IMR-90 (cell line): Measurements from ENCODE around the gene TMSB10. TPM values are rescaled to one million over a fixed set of nuclear protein-coding genes. Genes with fewer than 3 reads are reported as not detected.
A peak's percentile ranks its signal among the peaks of the same experiment; 100 is the strongest.

Source experiments
- ATAC-seq: fragments of 200-7000 bp; cut with Tn5 transposase; 2 replicates; pipeline ENCODE4 v1.9.1; 2020; ENCODE audit warnings: low read depth, mild to moderate bottlenecking, moderate library complexity
- BruUV-seq: library from RNA; stranded (reverse); fragments of 400-500 nt; replicated peaks from 2 replicates; lab custom pipeline; 2021; lab: Mats Ljungman, UMichigan
- CTCF ChIA-PET: fragments of 300-600 bp; formaldehyde crosslinking; extraction: SDS; loops from one replicate; lab custom pipeline; 2021; ENCODE audit warnings: antibody characterized with exemption; lab: Yijun Ruan, JAX
- POLR2A ChIA-PET: fragments of 300-600 bp; sonication (Branson Sonifier 250); formaldehyde crosslinking; loops from one replicate; lab custom pipeline; 2022; ENCODE audit warnings: antibody characterized with exemption; ENCODE audit not compliant: unreplicated experiment; lab: Charles Lee
- DNase-seq: peaks from one replicate; pipeline ENCODE4 v3.0.0; 2013
- H2AFZ ChIP-seq: replicated peaks from 2 replicates; pipeline ENCODE3; 2013; ENCODE audit warnings: low read length, mild to moderate bottlenecking; ENCODE audit not compliant: poor library complexity
- H2AK5ac ChIP-seq: 2 replicates; pipeline ENCODE4 v1.6.1; 2013; ENCODE audit warnings: low read depth, low read length, inconsistent platforms
- H2AK9ac ChIP-seq: replicated peaks from 2 replicates; pipeline ENCODE3; 2013; ENCODE audit warnings: mild to moderate bottlenecking, low read depth, low read length, moderate library complexity; ENCODE audit not compliant: poor library complexity
- H2BK120ac ChIP-seq: 2 replicates; pipeline ENCODE4 v1.6.1; 2013; ENCODE audit warnings: low read depth, low read length, inconsistent platforms
- H2BK15ac ChIP-seq: 3 replicates; pipeline ENCODE4 v1.6.1; 2013; ENCODE audit warnings: low read depth, low read length, inconsistent platforms
- H2BK20ac ChIP-seq: 2 replicates; pipeline ENCODE4 v1.6.1; 2013; ENCODE audit warnings: low read depth, mild to moderate bottlenecking, inconsistent platforms, low read length, moderate library complexity
- H2BK5ac ChIP-seq: 2 replicates; pipeline ENCODE4 v1.6.1; 2013; ENCODE audit warnings: mild to moderate bottlenecking, low read depth, low read length, inconsistent platforms; ENCODE audit not compliant: poor library complexity, severe bottlenecking
- H3K14ac ChIP-seq: replicated peaks from 2 replicates; pipeline ENCODE4 v1.6.1; 2013; ENCODE audit warnings: low read depth, low read length, inconsistent platforms
- H3K18ac ChIP-seq: 2 replicates; pipeline ENCODE4 v1.6.1; 2013; ENCODE audit warnings: low read depth, low read length, control low read depth
- H3K23ac ChIP-seq: 2 replicates; pipeline ENCODE4 v1.6.1; 2013; ENCODE audit warnings: low read depth, low read length, inconsistent platforms
- H3K27ac ChIP-seq: 2 replicates; pipeline ENCODE4 v1.5.1; 2013; ENCODE audit warnings: mild to moderate bottlenecking, control low read depth, low read length; ENCODE audit not compliant: insufficient read depth
- H3K27me3 ChIP-seq: 2 replicates; pipeline ENCODE4 v1.6.1; 2013; ENCODE audit warnings: low read length; ENCODE audit not compliant: control insufficient read depth, insufficient read depth
- H3K36me3 ChIP-seq: 2 replicates; pipeline ENCODE4 v1.6.1; 2013; ENCODE audit warnings: low read length, mixed read lengths; ENCODE audit not compliant: control insufficient read depth, insufficient read depth
- H3K4ac ChIP-seq: 2 replicates; pipeline ENCODE4 v1.6.1; 2013; ENCODE audit warnings: low read depth, low read length, inconsistent platforms
- H3K4me1 ChIP-seq: 2 replicates; pipeline ENCODE4 v1.6.1; 2013; ENCODE audit warnings: low read length, mixed read lengths; ENCODE audit not compliant: control insufficient read depth, insufficient read depth
- H3K4me2 ChIP-seq: 2 replicates; pipeline ENCODE4 v1.6.1; 2013; ENCODE audit warnings: low read depth, mild to moderate bottlenecking, control low read depth, low read length, moderate library complexity
- H3K4me3 ChIP-seq: 2 replicates; pipeline ENCODE4 v1.5.1; 2013; ENCODE audit warnings: low read depth, mild to moderate bottlenecking, control low read depth, low read length, moderate library complexity; ENCODE audit not compliant: insufficient read depth
- H3K56ac ChIP-seq: 2 replicates; pipeline ENCODE4 v1.6.1; 2013; ENCODE audit warnings: low read length, inconsistent platforms; ENCODE audit not compliant: insufficient read depth; ENCODE audit errors: extremely low read depth
- H3K79me1 ChIP-seq, 2 experiments: 2 replicates each; pipeline ENCODE4 v1.6.1; 2013; ENCODE audit warnings: low read length in 2 of 2, inconsistent platforms in 1 of 2, low read depth in 1 of 2
- H3K9ac ChIP-seq: 2 replicates; pipeline ENCODE4 v1.6.1; 2013; ENCODE audit warnings: low read depth, low read length, control low read depth
- H3K9me1 ChIP-seq: 2 replicates; pipeline ENCODE4 v1.6.1; 2013; ENCODE audit warnings: low read length, inconsistent platforms; ENCODE audit not compliant: insufficient read depth
- H3K9me3 ChIP-seq: 2 replicates; pipeline ENCODE4 v1.6.1; 2013; ENCODE audit warnings: low read length; ENCODE audit not compliant: control insufficient read depth, insufficient read depth
- H4K20me1 ChIP-seq: 2 replicates; pipeline ENCODE4 v1.6.1; 2013; ENCODE audit warnings: low read length, inconsistent platforms; ENCODE audit not compliant: insufficient read depth
- H4K5ac ChIP-seq: 2 replicates; pipeline ENCODE4 v1.6.1; 2013; ENCODE audit warnings: mild to moderate bottlenecking, low read depth, low read length, control low read depth
- H4K8ac ChIP-seq, 2 experiments: 2 replicates each; pipeline ENCODE4 v1.6.1; 2013; ENCODE audit warnings: low read depth in 2 of 2, low read length in 2 of 2, control low read depth in 1 of 2, inconsistent platforms in 1 of 2
- H4K91ac ChIP-seq: 2 replicates; pipeline ENCODE4 v1.6.1; 2013; ENCODE audit warnings: low read depth, low read length, inconsistent platforms; ENCODE audit not compliant: insufficient read depth
- CHD1 ChIP-seq: IDR thresholded peaks from 2 replicates; pipeline ENCODE4 v1.6.1; 2012; ENCODE audit warnings: low read depth, low read length, improper control_type of control experiment
- ELK1 ChIP-seq: fragments of 150-350 bp; IDR thresholded peaks from 2 replicates; pipeline ENCODE4 v1.6.1; 2016; ENCODE audit warnings: low read depth, mild to moderate bottlenecking, low read length, moderate library complexity, borderline replicate concordance
- FOS ChIP-seq: fragments of 150-350 bp; IDR thresholded peaks from 2 replicates; pipeline ENCODE4 v1.6.1; 2016; ENCODE audit warnings: low read depth, low read length
- MAFK ChIP-seq: IDR thresholded peaks from 2 replicates; pipeline ENCODE4 v1.6.1; 2012; ENCODE audit warnings: low read depth, low read length, improper control_type of control experiment
- MAZ ChIP-seq: IDR thresholded peaks from 2 replicates; pipeline ENCODE4 v1.6.1; 2012; ENCODE audit warnings: low read depth, mild to moderate bottlenecking, low read length, improper control_type of control experiment, moderate library complexity, borderline replicate concordance
- MXI1 ChIP-seq: IDR thresholded peaks from 2 replicates; pipeline ENCODE4 v1.6.1; 2012; ENCODE audit warnings: low read depth, mild to moderate bottlenecking, low read length, moderate library complexity, borderline replicate concordance
- NFE2L2 ChIP-seq: fragments of 150-350 bp; IDR thresholded peaks from 2 replicates; pipeline ENCODE4 v1.6.1; 2016; ENCODE audit warnings: low read depth, mild to moderate bottlenecking, low read length
- POLR2A ChIP-seq: IDR thresholded peaks from 2 replicates; pipeline ENCODE4 v1.6.1; 2012; ENCODE audit warnings: mild to moderate bottlenecking, low read depth, low read length
- RAD21 ChIP-seq: IDR thresholded peaks from 2 replicates; pipeline ENCODE4 v1.6.1; 2012; ENCODE audit warnings: low read length, improper control_type of control experiment
- RCOR1 ChIP-seq: IDR thresholded peaks from 2 replicates; pipeline ENCODE4 v1.6.1; 2012; ENCODE audit warnings: mild to moderate bottlenecking, low read length, improper control_type of control experiment; ENCODE audit not compliant: insufficient replicate concordance
- SMC3 ChIP-seq: fragments of 150-350 bp; IDR thresholded peaks from 2 replicates; pipeline ENCODE4 v1.6.1; 2016; ENCODE audit warnings: low read depth, mild to moderate bottlenecking, antibody characterized with exemption, low read length, moderate library complexity
- USF2 ChIP-seq: fragments of 150-350 bp; IDR thresholded peaks from 2 replicates; pipeline ENCODE4 v1.6.1; 2017; ENCODE audit warnings: mild to moderate bottlenecking, antibody characterized with exemption, low read length, low read depth
- WGBS, 2 experiments: methylation state at CpG; one replicate each; pipeline versions ENCODE4 v1.1.5 to v1.1.7; 2013; ENCODE audit warnings: missing lambda C conversion rate in 2 of 2; ENCODE audit not compliant: insufficient read length in 1 of 2; ENCODE audit errors: extremely low coverage in 2 of 2; 5-methylcytosine and 5-hydroxymethylcytosine counted together
- dilution Hi-C: fragments of 300-500 bp; cut with HindIII; formaldehyde crosslinking; loops from one replicate; pipeline ENCODE4 v1.14.3; 2018; ENCODE audit warnings: low sequenced_read_pairs; ENCODE audit not compliant: unreplicated experiment
- in situ Hi-C: fragments of 300-500 bp; cut with MboI; formaldehyde crosslinking; loops from 3 replicates; pipeline ENCODE4 v1.14.3; 2019; ENCODE audit warnings: low sequenced_read_pairs, inconsistent platforms, mixed read lengths
- intact Hi-C: fragments of 100-400 bp; cut with micrococcal nuclease; formaldehyde crosslinking; loops from 2 replicates; pipeline ENCODE4 v1.10.0; 2022
- polyA plus RNA-seq, 3 experiments: library from polyadenylated mRNA; depleted of rRNA; stranded (reverse); fragments of >200 nt; gene quantifications; 2 replicates each; pipeline ENCODE4 v1.2.3, GENCODE V29; 2012; ENCODE audit warnings: low replicate concordance in 1 of 3
- total RNA-seq: library from RNA; depleted of rRNA; stranded (reverse); fragments of >200 nt; gene quantifications from 2 replicates; pipeline ENCODE4 v1.2.3, GENCODE V29; 2012

Gene TMSB10
- total and polyA plus RNA-seq, 2 of the 4 experiments (the other 2 are of a cell fraction) = 3,620 to 5,527 TPM

- TF ChIP-seq POLR2A = no peak
These were observed 7.7 kb upstream of the TMSB10 start (continued) for GRCh38 chr2:84897773-84898172.

- Histone ChIP-seq H2BK20ac (peak overlapping the region; percentile 50), H2BK15ac (peak overlapping the region; percentile 46; the same call in 2 of the 3 replicates), H2AFZ (peak overlapping the region; percentile 40), H3K4me3 (no peak overlapping the region), H4K20me1 (no peaks in the 10 kb centered on the region), H3K23ac (no peak overlapping the region), H3K56ac (no peak overlapping the region), H3K18ac (peak overlapping the region; percentile 85; the same call in 1 of the 2 replicates), H3K27ac (no peak overlapping the region), H3K4ac (peak overlapping the region; percentile 61), H3K14ac (peak overlapping the region; percentile 53; the same call in 1 of the 2 replicates), H3K4me2 (no peak overlapping the region), H2AK5ac (peak overlapping the region; percentile 57; the same call in 1 of the 2 replicates), H2BK5ac (peak overlapping the region; percentile 96), H4K8ac (peak overlapping the region in 1 of 2 experiments; percentile 72; a peak in 2 of 4 replicates), H2BK120ac (peak overlapping the region; percentile 58), H4K91ac (0 out of 2 replicates have a peak overlapping the region, but pooled peaks have one; percentile 3), H4K5ac (peak overlapping the region; percentile 64; the same call in 1 of the 2 replicates), H3K9ac (no peak overlapping the region), H3K4me1 (peaks cover 17% of the 10 kb centered on the region), H3K9me3 (no peaks in the 10 kb centered on the region), H3K9me1 (peaks cover 8% of the 10 kb centered on the region; the same call in 1 of the 2 replicates), H3K79me1 (peaks cover 8 to 27% of the 10 kb centered on the region in 2 experiments), H3K27me3 (no peaks in the 10 kb centered on the region), H3K36me3 (no peaks in the 10 kb centered on the region), H2AK9ac (no peak overlapping the region)
- dilution Hi-C loops (no loop called here), in situ Hi-C loops (no loop called here), intact Hi-C loops (no loop called here)
- TF ChIP-seq ELK1 (no peak), USF2 (no peak), SMC3 (no peak), RCOR1 (no peak), NFE2L2 (no peak), MAZ (no peak), MAFK (no peak), MXI1 (no peak), FOS (no peak), CHD1 (no peak), POLR2A (no peak), RAD21 (no peak)
- BruUV-seq = no TSS peak
- DNase-seq (no peak), ATAC-seq (no peak)
- WGBS, 2 experiments = 83% methylated on average over 1 of the region's 8 CpGs; no CpG with 5 or more reads in 1 of the 2 experiments
- ChIA-PET POLR2A (no interaction called here), CTCF (interaction anchor here (1.5 kb wide), 1 partner anchor 12 kb away, joined by 4 read pairs; no protein-coding TSS in a partner anchor)
These were observed 5.9 kb upstream of the TMSB10 start for GRCh38 chr2:84899304-84900204.
